GM12878 (cell line): Measurements from ENCODE around the gene ACOT6. TPM values are rescaled to one million over a fixed set of nuclear protein-coding genes. Genes with fewer than 3 reads are reported as not detected.

Source experiments
- ATAC-seq: fragments of 200-7000 bp; cut with Tn5 transposase; 3 replicates; pipeline ENCODE4 v1.9.1; 2020; ENCODE audit warnings: mild to moderate bottlenecking, moderate library complexity
- BruUV-seq: library from RNA; stranded (reverse); fragments of 400-500 nt; replicated peaks from 2 replicates; lab custom pipeline; 2021; lab: Mats Ljungman, UMichigan
- CTCF ChIA-PET: fragments of 300-600 bp; sonication (Branson Sonifier 250); formaldehyde crosslinking; extraction: SDS; loops from one replicate; lab custom pipeline; 2021; ENCODE audit warnings: inconsistent platforms; lab: Yijun Ruan, JAX
- POLR2A ChIA-PET: fragments of 350-600 bp; formaldehyde crosslinking; extraction: SDS; loops from one replicate; lab custom pipeline; 2021; ENCODE audit warnings: inconsistent platforms; lab: Charles Lee
- RAD21 ChIA-PET: fragments of 300-600 bp; sonication (Branson Sonifier 250); formaldehyde crosslinking; loops from one replicate; lab custom pipeline; 2023; ENCODE audit warnings: antibody characterized with exemption; ENCODE audit not compliant: unreplicated experiment; lab: Charles Lee
- SMC1A ChIA-PET: fragments of 300-600 bp; sonication (Branson Sonifier 250); formaldehyde crosslinking; loops from one replicate; lab custom pipeline; 2023; ENCODE audit not compliant: unreplicated experiment, uncharacterized antibody; lab: Charles Lee
- DNase-seq: peaks from one replicate; pipeline ENCODE4 v3.0.0-alpha.2; 2011; ENCODE audit warnings: low read depth, low spot score
- FAIRE-seq: peaks from 3 replicates; lab custom pipeline; 2011; peaks lifted over from hg19 to GRCh38; lab: Jason Lieb, UNC
- H2AFZ ChIP-seq: 2 replicates; pipeline ENCODE4 v1.6.0; 2011; ENCODE audit warnings: low read depth, low read length, control low read depth; ENCODE audit not compliant: control insufficient read depth
- H3K27ac ChIP-seq: 2 replicates; pipeline ENCODE4 v1.5.1; 2011; ENCODE audit warnings: control low read depth; ENCODE audit not compliant: control insufficient read depth, insufficient read depth
- H3K27me3 ChIP-seq, 2 experiments: replicated peaks in 1 of 2; 2 replicates each; pipeline versions ENCODE4 v1.6.0 to v1.6.1; 2011; ENCODE audit warnings: low read length in 1 of 2; ENCODE audit not compliant: control insufficient read depth in 2 of 2, insufficient read depth in 2 of 2
- H3K36me3 ChIP-seq, 2 experiments: 2 replicates each; pipeline ENCODE4 v1.5.1; 2011; ENCODE audit warnings: low read length in 1 of 2; ENCODE audit not compliant: control insufficient read depth in 2 of 2, insufficient read depth in 2 of 2
- H3K4me1 ChIP-seq: 2 replicates; pipeline ENCODE4 v1.6.1; 2011; ENCODE audit warnings: mild to moderate bottlenecking, low read length, moderate library complexity, mixed read lengths; ENCODE audit not compliant: control insufficient read depth, insufficient read depth
- H3K4me2 ChIP-seq: 2 replicates; pipeline ENCODE4 v1.6.0; 2011; ENCODE audit warnings: control low read depth; ENCODE audit not compliant: control insufficient read depth, insufficient read depth
- H3K4me3 ChIP-seq: fragments of 200-600 bp; sonication (generic); 2 replicates; pipeline ENCODE4 v1.5.1; 2016
- H3K79me2 ChIP-seq: 2 replicates; pipeline ENCODE4 v1.6.0; 2011; ENCODE audit warnings: low read length; ENCODE audit not compliant: control insufficient read depth, insufficient read depth
- H3K9ac ChIP-seq: 2 replicates; pipeline ENCODE4 v1.8.0; 2011; ENCODE audit warnings: low read length, control low read depth, mixed read lengths; ENCODE audit not compliant: control insufficient read depth, insufficient read depth
- H3K9me3 ChIP-seq: replicated peaks from 3 replicates; pipeline ENCODE4 v1.5.1; 2011; ENCODE audit warnings: mild to moderate bottlenecking, low read length; ENCODE audit not compliant: control insufficient read depth, insufficient read depth
- H4K20me1 ChIP-seq: 2 replicates; pipeline ENCODE4 v1.6.0; 2011; ENCODE audit not compliant: control insufficient read depth, insufficient read depth
- CBFB ChIP-seq: IDR thresholded peaks from 2 replicates; pipeline ENCODE4 v1.6.1; 2016; ENCODE audit warnings: antibody characterized with exemption, low read depth
- CHD1 ChIP-seq: IDR thresholded peaks from 2 replicates; pipeline ENCODE4 v1.6.1; 2012; ENCODE audit warnings: low read depth, low read length, improper control_type of control experiment
- GABPA ChIP-seq: IDR thresholded peaks from 2 replicates; pipeline ENCODE4 v1.6.1; 2014; ENCODE audit warnings: antibody characterized with exemption, low read depth, mild to moderate bottlenecking, inconsistent platforms
- MEF2A ChIP-seq: IDR thresholded peaks from 2 replicates; pipeline ENCODE4 v1.6.1; 2011; ENCODE audit warnings: low read depth, mild to moderate bottlenecking, low read length, moderate library complexity; ENCODE audit not compliant: insufficient read depth
- MLLT1 ChIP-seq: fragments of 450-650 bp; IDR thresholded peaks from 2 replicates; pipeline ENCODE4 v1.6.1; 2016; ENCODE audit warnings: mild to moderate bottlenecking
- MYC ChIP-seq: IDR thresholded peaks from 2 replicates; pipeline ENCODE4 v1.6.1; 2011; ENCODE audit warnings: mild to moderate bottlenecking, low read length, moderate library complexity, inconsistent platforms; ENCODE audit not compliant: insufficient read depth, insufficient replicate concordance, insufficient read length, severe bottlenecking
- NFIC ChIP-seq: IDR thresholded peaks from 2 replicates; pipeline ENCODE4 v1.6.1; 2012; ENCODE audit warnings: low read depth, mild to moderate bottlenecking, inconsistent platforms, low read length, moderate library complexity
- POU2F2 ChIP-seq: IDR thresholded peaks from 3 replicates; pipeline ENCODE4 v1.6.1; 2011; ENCODE audit warnings: low read depth, mild to moderate bottlenecking, low read length, borderline replicate concordance
- RAD51 ChIP-seq: fragments of 450-650 bp; IDR thresholded peaks from 2 replicates; pipeline ENCODE4 v1.6.1; 2016; ENCODE audit warnings: moderate library complexity, mild to moderate bottlenecking, inconsistent platforms
- ZBTB11 ChIP-seq: fragments of 450-650 bp; formaldehyde crosslinking; IDR thresholded peaks from 2 replicates; pipeline ENCODE4 v1.5.0; 2022; ENCODE audit warnings: mild to moderate bottlenecking, missing genetic modification characterization
- ZNF24 ChIP-seq: fragments of 450-650 bp; IDR thresholded peaks from 2 replicates; pipeline ENCODE4 v1.6.1; 2017; ENCODE audit warnings: antibody characterized with exemption, mild to moderate bottlenecking
- ZNF687 ChIP-seq: fragments of 450-650 bp; IDR thresholded peaks from 2 replicates; pipeline ENCODE4 v1.6.1; 2017; ENCODE audit warnings: mild to moderate bottlenecking, moderate library complexity
- ZSCAN29 ChIP-seq: fragments of 450-650 bp; IDR thresholded peaks from 2 replicates; pipeline ENCODE4 v1.6.1; 2017; ENCODE audit warnings: mild to moderate bottlenecking, moderate library complexity
- ZZZ3 ChIP-seq: IDR thresholded peaks from 2 replicates; pipeline ENCODE4 v1.6.1; 2011; ENCODE audit warnings: low read depth; ENCODE audit not compliant: control insufficient read depth, insufficient read length
- WGBS: methylation state at CpG from one replicate; pipeline ENCODE4 v1.1.6; 2016; ENCODE audit warnings: low lambda C conversion rate; ENCODE audit not compliant: insufficient replicate concordance, insufficient coverage; ENCODE audit errors: missing lambda C conversion rate; 5-methylcytosine and 5-hydroxymethylcytosine counted together
- in situ Hi-C: fragments of 300-500 bp; cut with MboI; formaldehyde crosslinking; loops from 9 replicates; pipeline ENCODE4 v1.14.3; 2018; ENCODE audit warnings: mixed read lengths
- intact Hi-C: fragments of 100-400 bp; cut with micrococcal nuclease; formaldehyde crosslinking; loops from one replicate; pipeline ENCODE4 v1.14.2; 2022; ENCODE audit not compliant: unreplicated experiment
- polyA plus RNA-seq, 11 experiments: library from polyadenylated mRNA; depleted of rRNA in 4 of 11; unstranded in 6 of 11; stranded (reverse) in 5 of 11; fragments of >200 nt; fragmentation: Nextera tagmentation in 4 of 11; fragmentation: Illumina TruSeq in 1 of 11; extraction: Ambion mirVana in 4 of 11; extraction: Trizol in 1 of 11; gene quantifications; 1 replicate in 1 of 11; 2 replicates in 10 of 11; pipeline versions ENCODE4 v1.2.1 to v1.2.3, GENCODE V29; 2011 to 2016; ENCODE audit warnings: inconsistent platforms in 2 of 11, missing spikeins in 2 of 11, low read depth in 1 of 11
- total RNA-seq, 4 experiments: library from RNA; depleted of rRNA in 3 of 4; stranded (reverse); fragments of >200 nt in 3 of 4; fragmentation: Illumina TruSeq in 1 of 4; extraction: Trizol in 1 of 4; gene quantifications; 2 replicates each; pipeline versions ENCODE4 v1.2.1 to v1.2.3, GENCODE V29; 2013 to 2021

The ACOT6 gene
- total and polyA plus RNA-seq, 10 of the 15 experiments (the other 5 are each of a cell fraction or from before 2014, with no cell fraction given) = not detected

GRCh38 chr14:73588695-73589094 lies 23.6 kb upstream of the ACOT6 start:
- no peak for DNase-seq
- no peaks in the 10 kb centered on the region for H3K9me3 ChIP-seq
- CTCF ChIA-PET = interaction anchor here (0.6 to 1.6 kb wide), 3 partner anchors 19 to 25 kb away, joined by 3 read pairs; partner anchors contain the start of gene ACOT2
- RAD21 ChIA-PET = no interaction called here
- no peaks in the 10 kb centered on the region for H3K4me1 ChIP-seq
- H3K79me2 ChIP-seq = no peaks in the 10 kb centered on the region
- no peak for FAIRE-seq
- no peaks in the 10 kb centered on the region for H3K36me3 ChIP-seq
- H3K9ac ChIP-seq = no peak overlapping the region
- H4K20me1 ChIP-seq = no peaks in the 10 kb centered on the region
- H3K4me2 ChIP-seq = no peak overlapping the region
- in situ Hi-C loops (no loop called here), intact Hi-C loops (no loop called here)
- H3K4me3 ChIP-seq = no peak overlapping the region
- no TSS peak for BruUV-seq
- SMC1A ChIA-PET = no interaction called here
- no peak overlapping the region for H3K27ac ChIP-seq
- WGBS = 32% methylated on average over 1 of the region's 1 CpG
- H3K27me3 ChIP-seq = no peaks in the 10 kb centered on the region
- no peak for ATAC-seq
- H2AFZ ChIP-seq = no peak overlapping the region
- POLR2A ChIA-PET = interaction anchor here (0.5 kb wide), 1 partner anchor 568 kb away, joined by 4 read pairs; no protein-coding TSS in a partner anchor
- TF ChIP-seq ZSCAN29 (no peak), ZBTB11 (CRISPR knock-in tag) (no peak), POU2F2 (no peak), ZNF687 (no peak), CBFB (no peak), NFIC (no peak), ZZZ3 (no peak), MLLT1 (no peak), CHD1 (no peak), MYC (no peak), ZNF24 (no peak), GABPA (no peak), MEF2A (no peak), RAD51 (no peak)
